Left lung (tissue), 10 donors: ENCODE data around the gene SMCR8. TPM values are rescaled to one million over a fixed set of nuclear protein-coding genes. Genes with fewer than 3 reads are reported as not detected.

Experiments used
- ATAC-seq: fragments of 200-7000 bp; cut with Tn5 transposase; one replicate; pipeline ENCODE4 v1.9.1; 2020; ENCODE audit warnings: moderate library complexity
- DNase-seq, 4 donors: peaks; one replicate each; pipeline ENCODE4 v3.0.0-alpha.2; 2013 to 2020
- H3K27ac ChIP-seq, 2 donors: fragments of 200-600 bp; sonication (generic) in 1 of 2; one replicate each; pipeline versions ENCODE4 v1.5.0 to v1.8.0; 2020 to 2021
- H3K27me3 ChIP-seq, 2 donors: fragments of 200-600 bp; sonication (generic) in 1 of 2; one replicate each; pipeline versions ENCODE4 v1.5.0 to v1.8.0; 2020 to 2021
- H3K36me3 ChIP-seq, 2 donors: fragments of 200-600 bp; sonication (generic) in 1 of 2; one replicate each; pipeline versions ENCODE4 v1.5.0 to v1.8.0; 2020 to 2021
- H3K4me1 ChIP-seq, 2 donors: fragments of 200-600 bp; one replicate each; pipeline ENCODE4 v1.8.0; 2021
- H3K4me3 ChIP-seq, 2 donors: fragments of 200-600 bp; sonication (generic) in 1 of 2; one replicate each; pipeline versions ENCODE4 v1.5.0 to v1.8.0; 2020 to 2021; ENCODE audit warnings: mild to moderate bottlenecking in 1 of 2
- H3K9me3 ChIP-seq, 2 donors: fragments of 200-600 bp; sonication (generic) in 1 of 2; one replicate each; pipeline versions ENCODE4 v1.5.0 to v1.8.0; 2020 to 2021
- intact Hi-C, 2 donors: fragments of 100-400 bp; cut with DNase I; formaldehyde crosslinking; loops; one replicate each; pipeline versions ENCODE4 v1.11.2 to v1.14.2; 2022
- polyA plus RNA-seq, 6 donors: library from polyadenylated mRNA; unstranded; fragments of 120-200 nt; gene quantifications; one replicate each; pipeline ENCODE4 v1.2.1, GENCODE V29; 2013; ENCODE audit not compliant: insufficient read length in 6 of 6
- total RNA-seq, 2 donors: library from RNA; stranded (reverse); fragmentation: NEBNext Ultra II Directional; extraction: Animal tissue kit (Norgen Biotek cat#: 25700); gene quantifications; one replicate each; pipeline ENCODE4 v1.2.1, GENCODE V29; 2021
- TF ChIP-seq, protein P1 (sequence below), 2 donors: fragments of 200-600 bp; sonication (generic) in 1 of 2; IDR thresholded peaks; one replicate each; pipeline versions ENCODE4 v1.5.0 to v1.8.0; 2021; ENCODE audit warnings: antibody characterized with exemption in 2 of 2
- donor health status: DM: no; HTN: yes; CAD: no.
- donor health status: DM: no; HTN: no; CAD: no.

The SMCR8 gene
- total and polyA plus RNA-seq, 8 donors: 12.0 to 23.4 (median 13.2) TPM

GRCh38 chr17:18309202-18309601 lies 5.9 kb upstream of the SMCR8 start:
- DNase-seq (no peak), ATAC-seq (no peak)
- peaks cover 0 to 69% of the 10 kb centered on the region in 2 donors for H3K36me3 ChIP-seq

DNA sequence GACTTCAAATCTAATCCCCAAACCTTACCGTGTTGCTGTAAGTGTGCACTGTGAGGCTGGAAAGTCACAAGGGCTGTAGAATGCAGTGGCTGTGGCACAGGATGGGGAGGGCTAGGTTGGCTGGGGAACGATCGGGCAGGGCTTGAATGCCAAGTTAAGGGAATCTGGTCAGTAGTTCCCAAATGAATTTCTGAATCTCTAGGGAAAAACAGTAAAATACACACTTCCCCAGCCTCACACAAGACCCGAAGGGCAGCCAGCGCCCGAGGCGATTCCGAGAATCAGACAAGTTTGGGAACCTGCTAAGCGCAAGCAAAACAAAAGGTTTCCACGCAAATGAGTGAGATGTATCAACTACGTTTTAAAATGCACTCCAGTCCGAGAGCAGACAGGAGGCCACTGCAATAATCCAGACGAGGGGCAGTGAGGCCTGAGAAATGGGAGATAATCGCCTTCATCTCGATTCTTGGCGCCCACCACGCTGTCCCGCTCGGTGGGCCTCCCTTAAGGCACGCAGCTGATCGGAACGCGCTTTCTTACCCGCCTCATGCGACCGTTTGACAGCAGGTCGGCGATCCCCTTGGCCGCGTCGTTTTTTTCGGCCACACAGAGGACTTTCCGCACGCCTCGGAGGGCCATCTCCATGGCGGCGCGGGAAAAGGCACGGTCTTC lies 898 bp upstream of the SMCR8 start:
- intact Hi-C loops: no loop called here
- DNase-seq (peak in 1 of 4 donors; percentile 41), ATAC-seq (peak; percentile 10)
- peak overlapping the region; percentile 78 to 87 for H3K4me3 ChIP-seq
- peak overlapping the region; percentile 86 to 99 for H3K27ac ChIP-seq
- no peaks in the 10 kb centered on the region for H3K9me3 ChIP-seq
- peaks cover 0 to 49% of the 10 kb centered on the region in 2 donors for H3K36me3 ChIP-seq
- TF ChIP-seq, protein P1, sequence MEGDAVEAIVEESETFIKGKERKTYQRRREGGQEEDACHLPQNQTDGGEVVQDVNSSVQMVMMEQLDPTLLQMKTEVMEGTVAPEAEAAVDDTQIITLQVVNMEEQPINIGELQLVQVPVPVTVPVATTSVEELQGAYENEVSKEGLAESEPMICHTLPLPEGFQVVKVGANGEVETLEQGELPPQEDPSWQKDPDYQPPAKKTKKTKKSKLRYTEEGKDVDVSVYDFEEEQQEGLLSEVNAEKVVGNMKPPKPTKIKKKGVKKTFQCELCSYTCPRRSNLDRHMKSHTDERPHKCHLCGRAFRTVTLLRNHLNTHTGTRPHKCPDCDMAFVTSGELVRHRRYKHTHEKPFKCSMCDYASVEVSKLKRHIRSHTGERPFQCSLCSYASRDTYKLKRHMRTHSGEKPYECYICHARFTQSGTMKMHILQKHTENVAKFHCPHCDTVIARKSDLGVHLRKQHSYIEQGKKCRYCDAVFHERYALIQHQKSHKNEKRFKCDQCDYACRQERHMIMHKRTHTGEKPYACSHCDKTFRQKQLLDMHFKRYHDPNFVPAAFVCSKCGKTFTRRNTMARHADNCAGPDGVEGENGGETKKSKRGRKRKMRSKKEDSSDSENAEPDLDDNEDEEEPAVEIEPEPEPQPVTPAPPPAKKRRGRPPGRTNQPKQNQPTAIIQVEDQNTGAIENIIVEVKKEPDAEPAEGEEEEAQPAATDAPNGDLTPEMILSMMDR (IDR thresholded peaks at IDR 0.05): no peak
- H3K27me3 ChIP-seq: no peaks in the 10 kb centered on the region
- H3K4me1 ChIP-seq: peaks cover 47 to 76% of the 10 kb centered on the region in 2 donors

More at GRCh38 chr17:18309202-18309601, 5.9 kb upstream of the SMCR8 start:
- TF ChIP-seq, protein P1 (IDR thresholded peaks at IDR 0.05): no peak
- no peak overlapping the region for H3K27ac ChIP-seq
- H3K27me3 ChIP-seq: no peaks in the 10 kb centered on the region
- no peak overlapping the region for H3K4me3 ChIP-seq
- H3K4me1 ChIP-seq: peaks cover 13 to 37% of the 10 kb centered on the region in 2 donors
- intact Hi-C loops: no loop called here
- no peaks in the 10 kb centered on the region for H3K9me3 ChIP-seq

DNA sequence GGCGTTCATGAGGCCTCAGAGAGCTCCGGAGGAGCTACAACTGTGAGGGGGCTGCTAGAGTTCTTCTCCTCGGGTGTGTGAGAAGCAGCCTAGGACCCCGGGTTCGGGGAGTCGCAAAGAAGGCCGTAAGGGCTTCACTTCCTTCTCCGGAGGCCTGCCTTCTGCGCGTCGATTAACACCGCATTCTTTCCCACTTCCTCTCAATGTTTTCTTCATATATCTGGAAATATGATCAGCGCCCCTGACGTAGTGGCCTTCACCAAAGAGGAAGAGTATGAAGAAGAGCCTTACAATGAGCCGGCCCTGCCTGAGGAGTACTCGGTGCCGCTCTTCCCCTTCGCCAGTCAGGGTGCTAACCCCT lies 449 bp downstream of the SMCR8 start:
- no peaks in the 10 kb centered on the region for H3K27me3 ChIP-seq
- H3K4me1 ChIP-seq: peaks cover 50 to 89% of the 10 kb centered on the region in 2 donors
- DNase-seq: peak in 1 of 4 donors; percentile 43
- peak overlapping the region; percentile 86 to 99 for H3K27ac ChIP-seq
- peak overlapping the region; percentile 78 to 87 for H3K4me3 ChIP-seq
- no peaks in the 10 kb centered on the region for H3K9me3 ChIP-seq
- intact Hi-C loops: no loop called here
- peak; percentile 3 for ATAC-seq
- TF ChIP-seq, protein P1 (IDR thresholded peaks at IDR 0.05): no peak
- H3K36me3 ChIP-seq: peaks cover 0 to 60% of the 10 kb centered on the region in 2 donors

- no peak for ATAC-seq
- TF ChIP-seq, protein P1 (IDR thresholded peaks at IDR 0.05): no peak
- peak overlapping the region; percentile 86 to 99 for H3K27ac ChIP-seq
- peaks cover 50 to 89% of the 10 kb centered on the region in 2 donors for H3K4me1 ChIP-seq
- H3K9me3 ChIP-seq: no peaks in the 10 kb centered on the region
- intact Hi-C loops: no loop called here
- peak in 1 of 4 donors; percentile 23 for DNase-seq
- H3K27me3 ChIP-seq: no peaks in the 10 kb centered on the region
- H3K4me3 ChIP-seq: peak overlapping the region; percentile 78 to 87
- H3K36me3 ChIP-seq: peaks cover 0 to 64% of the 10 kb centered on the region in 2 donors
Observed at GRCh38 chr17:18315961-18316360, 868 bp downstream of the SMCR8 start.

GRCh38 chr17:18318117-18318516 lies 3.0 kb downstream of the SMCR8 start:
- H3K36me3 ChIP-seq: peaks cover 0 to 65% of the 10 kb centered on the region in 2 donors
- no peaks in the 10 kb centered on the region for H3K27me3 ChIP-seq
- peaks cover 47 to 76% of the 10 kb centered on the region in 2 donors for H3K4me1 ChIP-seq
- no peaks in the 10 kb centered on the region for H3K9me3 ChIP-seq
- H3K27ac ChIP-seq: peak overlapping the region in 1 of 2 donors; percentile 63
- TF ChIP-seq, protein P1 (IDR thresholded peaks at IDR 0.05): no peak
- ATAC-seq (no peak), DNase-seq (no peak)
- H3K4me3 ChIP-seq: peak overlapping the region in 1 of 2 donors; percentile 32
- intact Hi-C loops: no loop called here
